CD8-positive, alpha-beta memory T cell (primary cell): ENCODE results near the gene MAK. TPM values are rescaled to one million over a fixed set of nuclear protein-coding genes. Genes with fewer than 3 reads are reported as not detected.
"Not testable (repeated sequence)": the region's sequence is repeated elsewhere in the genome, so short reads cannot be mapped to it uniquely, and the experiment has no call there.

Experiments used
- CTCF ChIA-PET: fragments of 350-600 bp; sonication (Branson Sonifier 250); formaldehyde crosslinking; loops from one replicate; lab custom pipeline; 2021; ENCODE audit warnings: antibody characterized with exemption; lab: Charles Lee
- POLR2A ChIA-PET: fragments of 350-600 bp; sonication (Branson Sonifier 250); formaldehyde crosslinking; loops from one replicate; lab custom pipeline; 2021; ENCODE audit warnings: antibody characterized with exemption; lab: Charles Lee
- DNase-seq, 5 donors: peaks; one replicate each; pipeline versions ENCODE4 v3.0.0 to v3.0.0-alpha.2; 2020 to 2022; ENCODE audit warnings: mixed read lengths in 1 of 5
- H3K27ac ChIP-seq: one replicate; pipeline ENCODE4 v1.7.0; 2013; ENCODE audit warnings: low read depth, mild to moderate bottlenecking, low read length, moderate library complexity
- H3K27me3 ChIP-seq: 2 replicates; pipeline ENCODE4 v1.7.0; 2013; ENCODE audit warnings: low read length, mild to moderate bottlenecking; ENCODE audit not compliant: insufficient read depth, poor library complexity, severe bottlenecking
- H3K36me3 ChIP-seq: 2 replicates; pipeline ENCODE4 v1.7.0; 2013; ENCODE audit warnings: mild to moderate bottlenecking, low read length, moderate library complexity; ENCODE audit not compliant: insufficient read depth
- H3K4me1 ChIP-seq: 2 replicates; pipeline ENCODE4 v1.7.0; 2013; ENCODE audit warnings: mild to moderate bottlenecking, low read length, moderate library complexity; ENCODE audit not compliant: insufficient read depth
- H3K4me3 ChIP-seq: 2 replicates; pipeline ENCODE4 v1.7.0; 2013; ENCODE audit warnings: mild to moderate bottlenecking, low read length
- H3K9me3 ChIP-seq: 2 replicates; pipeline ENCODE4 v1.7.0; 2013; ENCODE audit warnings: mild to moderate bottlenecking, low read length
- H3K27ac Mint-ChIP-seq, 8 donors: one replicate each; pipeline ENCODE4 v1.8.0; 2020 to 2021; ENCODE audit warnings: mixed read lengths in 8 of 8, mild to moderate bottlenecking in 6 of 8, inconsistent platforms in 3 of 8, moderate library complexity in 3 of 8
- H3K27me3 Mint-ChIP-seq, 2 donors: one replicate each; pipeline ENCODE4 v1.8.0; 2020 to 2021; ENCODE audit warnings: mixed read lengths in 2 of 2, mild to moderate bottlenecking in 1 of 2, moderate library complexity in 1 of 2
- H3K36me3 Mint-ChIP-seq, 3 donors: one replicate each; pipeline ENCODE4 v1.8.0; 2020 to 2021; ENCODE audit warnings: mixed read lengths in 3 of 3, inconsistent platforms in 1 of 3, mild to moderate bottlenecking in 1 of 3
- H3K4me1 Mint-ChIP-seq, 3 donors: one replicate each; pipeline ENCODE4 v1.8.0; 2020 to 2021; ENCODE audit warnings: mixed read lengths in 3 of 3, inconsistent platforms in 1 of 3, mild to moderate bottlenecking in 1 of 3
- H3K4me3 Mint-ChIP-seq, 7 donors: one replicate each; pipeline ENCODE4 v1.8.0; 2020 to 2021; ENCODE audit warnings: mixed read lengths in 7 of 7, mild to moderate bottlenecking in 6 of 7, moderate library complexity in 4 of 7, inconsistent platforms in 2 of 7
- H3K9me3 Mint-ChIP-seq, 5 donors: one replicate each; pipeline ENCODE4 v1.8.0; 2020 to 2022; ENCODE audit warnings: mixed read lengths in 5 of 5, mild to moderate bottlenecking in 3 of 5, moderate library complexity in 2 of 5, inconsistent platforms in 1 of 5
- polyA plus RNA-seq: library from polyadenylated mRNA; unstranded; fragments of 300-500 nt; fragmentation: Illumina TruSeq; gene quantifications from one replicate; pipeline ENCODE4 v1.2.3, GENCODE V29; 2021
- total RNA-seq, 2 experiments: library from RNA; stranded (reverse); gene quantifications; one replicate each; pipeline ENCODE4 v1.2.3, GENCODE V29; 2021

Gene MAK, protein sequence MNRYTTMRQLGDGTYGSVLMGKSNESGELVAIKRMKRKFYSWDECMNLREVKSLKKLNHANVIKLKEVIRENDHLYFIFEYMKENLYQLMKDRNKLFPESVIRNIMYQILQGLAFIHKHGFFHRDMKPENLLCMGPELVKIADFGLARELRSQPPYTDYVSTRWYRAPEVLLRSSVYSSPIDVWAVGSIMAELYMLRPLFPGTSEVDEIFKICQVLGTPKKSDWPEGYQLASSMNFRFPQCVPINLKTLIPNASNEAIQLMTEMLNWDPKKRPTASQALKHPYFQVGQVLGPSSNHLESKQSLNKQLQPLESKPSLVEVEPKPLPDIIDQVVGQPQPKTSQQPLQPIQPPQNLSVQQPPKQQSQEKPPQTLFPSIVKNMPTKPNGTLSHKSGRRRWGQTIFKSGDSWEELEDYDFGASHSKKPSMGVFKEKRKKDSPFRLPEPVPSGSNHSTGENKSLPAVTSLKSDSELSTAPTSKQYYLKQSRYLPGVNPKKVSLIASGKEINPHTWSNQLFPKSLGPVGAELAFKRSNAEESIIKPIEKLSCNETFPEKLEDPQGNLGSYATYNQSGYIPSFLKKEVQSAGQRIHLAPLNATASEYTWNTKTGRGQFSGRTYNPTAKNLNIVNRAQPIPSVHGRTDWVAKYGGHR
- 1 to 10 TPM; 1.8 to 2.3 TPM for total RNA-seq
- polyA plus RNA-seq = not detected

DNA sequence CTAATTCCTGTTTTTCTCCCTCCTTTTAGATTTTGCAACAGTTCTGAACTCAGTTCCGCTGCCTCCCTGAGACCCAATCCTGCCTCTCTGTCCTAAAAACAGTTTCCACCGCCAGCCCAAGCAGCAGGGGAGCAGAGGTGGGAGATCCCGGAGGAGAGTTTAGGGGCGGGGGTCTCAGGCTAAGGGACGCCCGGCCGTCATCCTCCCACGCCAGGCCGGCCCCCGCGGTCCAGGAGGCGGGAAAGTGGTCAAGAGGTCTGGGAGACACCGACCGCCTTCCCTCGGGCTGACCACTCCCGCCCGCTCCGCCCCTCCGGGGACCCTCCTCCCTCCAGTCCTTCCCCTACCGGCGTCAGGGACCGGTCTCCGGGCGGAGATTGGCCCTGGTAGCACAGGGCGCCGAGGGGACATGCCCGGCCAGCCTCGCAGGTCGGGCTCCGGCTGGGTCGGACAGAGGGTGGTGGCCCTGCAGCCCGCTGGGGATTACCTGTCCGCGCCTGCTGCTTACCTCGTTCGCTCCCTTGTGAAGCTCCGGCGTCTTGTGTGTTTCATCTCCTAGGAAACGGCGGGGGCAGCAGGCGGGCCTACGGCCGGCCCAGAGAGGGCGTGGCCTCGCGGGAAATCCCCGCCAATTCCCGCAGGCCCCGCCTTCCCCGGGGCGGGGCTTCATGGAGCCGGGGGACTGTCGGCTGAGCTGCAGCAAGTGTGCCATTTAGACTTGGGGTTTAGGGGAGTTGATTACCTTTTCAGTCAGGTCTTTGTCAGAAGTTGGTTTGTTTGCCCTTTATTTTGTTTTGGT lies at the start of gene MAK:
Gene MAK (minus strand): TSS at position 545 of the 799 bp plus-strand sequence. CDS start 7,891 bp downstream, outside the sequence.
- Mint-ChIP-seq H3K27me3 (peaks cover 40 to 74% of the 10 kb centered on the region in 2 donors), H3K36me3 (peaks cover 0 to 5% (median 0%) of the 10 kb centered on the region in 3 donors)
- peak within 1 kb of the TSS; percentile 42 for H3K27ac ChIP-seq

DNA sequence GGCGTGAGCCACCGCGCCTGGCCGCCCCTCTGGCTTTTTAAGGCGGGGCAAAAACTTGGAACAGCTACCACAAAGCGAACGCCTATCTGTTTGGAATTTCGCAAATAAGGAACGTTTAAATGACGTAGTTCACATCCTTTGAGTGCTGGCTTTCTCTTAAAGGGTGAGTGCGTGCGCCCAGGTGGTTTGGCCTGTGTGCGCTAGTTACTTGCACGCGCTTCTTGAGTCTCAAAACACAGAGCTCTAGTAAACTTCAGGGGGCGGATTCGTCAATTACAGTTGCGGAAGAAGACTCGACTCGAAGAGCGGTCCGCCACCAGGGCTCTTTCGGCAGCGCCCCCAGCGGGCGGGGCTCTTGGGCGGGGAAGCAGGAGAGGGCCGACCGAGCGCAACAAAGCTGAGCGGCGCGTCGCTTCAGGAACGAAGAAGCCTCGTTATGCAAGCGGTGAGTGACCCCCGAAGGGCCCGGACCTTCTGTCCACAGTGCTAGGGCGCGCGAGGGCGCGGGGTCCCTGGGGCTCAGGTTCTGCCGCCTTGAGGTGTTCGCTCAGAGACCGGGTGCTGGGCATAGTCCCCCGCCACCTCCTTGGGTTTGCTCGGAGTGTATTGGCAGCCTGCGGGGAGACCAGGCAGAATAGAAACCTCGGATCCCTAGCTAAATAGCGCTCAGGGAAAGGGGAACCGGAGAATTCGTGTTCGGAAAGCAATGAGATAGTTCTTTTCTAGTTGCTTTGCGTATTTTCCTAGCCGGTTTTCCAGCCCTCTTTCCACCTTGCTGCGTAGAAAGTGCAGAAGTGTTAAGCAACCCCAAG lies 48.6 kb upstream of the MAK start, which contains the start of gene SYCP2L:
Gene SYCP2L (plus strand): TSS at position 362 of the 812 bp plus-strand sequence. CDS start 75 bp downstream, at position 437.
- Mint-ChIP-seq H3K27ac (peak within 1 kb of the TSS in 2 of 8 donors; percentile 15 to 64), H3K9me3 (peaks cover 0 to 16% (median 3%) of the 10 kb centered on the region in 5 donors), H3K4me3 (peak within 1 kb of the TSS in 5 of 7 donors; percentile 49 to 77 (median 61)), H3K4me1 (peaks cover 4 to 18% (median 13%) of the 10 kb centered on the region in 3 donors), H3K27me3 (peaks cover 57 to 78% of the 10 kb centered on the region in 2 donors), H3K36me3 (no peaks in the 10 kb centered on the region)
- H3K27ac ChIP-seq = peak within 1 kb of the TSS; percentile 64
- H3K27me3 ChIP-seq = peaks cover 5% of the 10 kb centered on the region
- ChIA-PET POLR2A (no interaction called here), CTCF (no interaction called here)
- H3K9me3 ChIP-seq = no peaks in the 10 kb centered on the region
- peak in 1 of 5 donors; percentile 1 for DNase-seq
- no peaks in the 10 kb centered on the region for H3K4me1 ChIP-seq
- H3K4me3 ChIP-seq = no peak within 1 kb of the TSS
- H3K36me3 ChIP-seq = no peaks in the 10 kb centered on the region

More for the DNA sequence above, at the start of gene MAK:
- Mint-ChIP-seq H3K27ac (peak within 1 kb of the TSS in 7 of 8 donors; percentile 62 to 92 (median 87)), H3K4me3 (peak within 1 kb of the TSS; percentile 76 to 85 (median 81)), H3K4me1 (peaks cover 17 to 24% (median 21%) of the 10 kb centered on the region in 3 donors), H3K9me3 (peaks cover 0 to 7% (median 3%) of the 10 kb centered on the region in 5 donors)
- peak within 1 kb of the TSS; percentile 27 for H3K4me3 ChIP-seq
- POLR2A ChIA-PET = interaction anchor here (0.7 to 1.0 kb wide), 2 partner anchors 144 to 310 kb away, joined by 3 read pairs; partner anchors contain the start of genes C6orf52 and PAK1IP1
- peaks cover 18% of the 10 kb centered on the region for H3K27me3 ChIP-seq
- no peaks in the 10 kb centered on the region for H3K9me3 ChIP-seq
- no peaks in the 10 kb centered on the region for H3K36me3 ChIP-seq
- peak; percentile 75 to 93 (median 88) for DNase-seq
- CTCF ChIA-PET = no interaction called here
- H3K4me1 ChIP-seq = peaks cover 18% of the 10 kb centered on the region

DNA sequence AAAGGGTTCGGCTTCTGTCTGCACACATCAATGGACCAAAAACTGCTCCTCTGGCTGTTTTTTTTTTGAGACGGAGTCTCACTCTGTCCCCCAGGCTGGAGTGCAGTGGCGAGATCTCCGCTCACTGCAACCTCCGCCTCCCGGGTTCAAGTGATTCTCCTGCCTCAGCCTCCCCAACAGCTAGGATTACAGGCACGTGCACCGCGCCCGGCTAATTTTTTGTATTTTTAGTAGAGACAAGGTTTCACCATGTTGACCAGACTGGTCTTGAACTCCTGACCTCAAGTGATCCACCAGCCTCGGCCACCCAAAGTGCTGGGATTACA lies 48.0 kb upstream of the MAK start:
- H3K36me3 ChIP-seq, POLR2A ChIA-PET, H3K27me3 ChIP-seq, H3K9me3 ChIP-seq, DNase-seq, CTCF ChIA-PET, H3K4me3 ChIP-seq, H3K36me3 Mint-ChIP-seq, H3K27ac Mint-ChIP-seq, H3K4me1 ChIP-seq: not testable (repeated sequence)
- H3K27ac ChIP-seq = peak overlapping the region; percentile 64
- H3K4me3 Mint-ChIP-seq = peak overlapping the region in 1 of 7 donors; percentile 69
- H3K9me3 Mint-ChIP-seq = peaks cover 0 to 14% (median 3%) of the 10 kb centered on the region in 5 donors
- H3K4me1 Mint-ChIP-seq = peaks cover 4 to 18% (median 13%) of the 10 kb centered on the region in 3 donors
- H3K27me3 Mint-ChIP-seq = peaks cover 60 to 80% of the 10 kb centered on the region in 2 donors

DNA sequence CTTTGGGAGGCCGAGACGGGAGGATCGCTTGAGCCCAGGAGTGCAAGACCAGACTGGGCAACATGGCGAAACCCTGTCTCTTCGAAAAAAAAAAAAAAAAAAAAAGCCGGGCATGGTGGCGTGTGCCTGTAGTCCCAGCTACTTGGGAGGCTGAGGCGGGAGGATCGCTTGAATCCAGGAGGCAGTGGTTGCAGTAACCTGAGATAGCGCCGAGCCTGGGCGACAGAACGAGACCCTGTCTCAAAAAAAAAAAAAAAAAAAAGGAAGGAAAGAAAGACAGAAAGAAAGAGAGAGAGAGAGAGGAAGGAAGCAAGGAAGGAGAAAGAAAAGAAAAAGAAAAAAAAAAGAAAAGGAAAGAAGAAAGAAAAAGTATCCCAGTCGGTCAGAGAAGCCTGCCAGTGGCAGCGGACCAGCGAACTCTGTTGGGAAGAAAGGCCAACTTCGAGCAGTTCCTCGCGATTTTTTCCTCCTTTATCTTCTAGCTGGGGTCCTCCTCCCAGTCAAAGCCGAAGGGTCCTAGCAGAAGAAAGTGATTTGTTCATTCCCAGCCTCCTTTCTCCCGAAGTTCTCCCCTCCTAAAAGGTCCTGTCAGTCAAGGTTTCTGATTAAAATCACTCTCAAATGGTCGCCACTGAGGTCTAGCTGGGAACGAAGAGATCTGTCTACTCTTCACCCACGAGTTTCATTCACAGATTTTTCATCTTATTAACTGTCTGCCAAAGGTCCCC lies 46.1 kb upstream of the MAK start:
- peaks cover 59 to 80% of the 10 kb centered on the region in 2 donors for H3K27me3 Mint-ChIP-seq

DNA sequence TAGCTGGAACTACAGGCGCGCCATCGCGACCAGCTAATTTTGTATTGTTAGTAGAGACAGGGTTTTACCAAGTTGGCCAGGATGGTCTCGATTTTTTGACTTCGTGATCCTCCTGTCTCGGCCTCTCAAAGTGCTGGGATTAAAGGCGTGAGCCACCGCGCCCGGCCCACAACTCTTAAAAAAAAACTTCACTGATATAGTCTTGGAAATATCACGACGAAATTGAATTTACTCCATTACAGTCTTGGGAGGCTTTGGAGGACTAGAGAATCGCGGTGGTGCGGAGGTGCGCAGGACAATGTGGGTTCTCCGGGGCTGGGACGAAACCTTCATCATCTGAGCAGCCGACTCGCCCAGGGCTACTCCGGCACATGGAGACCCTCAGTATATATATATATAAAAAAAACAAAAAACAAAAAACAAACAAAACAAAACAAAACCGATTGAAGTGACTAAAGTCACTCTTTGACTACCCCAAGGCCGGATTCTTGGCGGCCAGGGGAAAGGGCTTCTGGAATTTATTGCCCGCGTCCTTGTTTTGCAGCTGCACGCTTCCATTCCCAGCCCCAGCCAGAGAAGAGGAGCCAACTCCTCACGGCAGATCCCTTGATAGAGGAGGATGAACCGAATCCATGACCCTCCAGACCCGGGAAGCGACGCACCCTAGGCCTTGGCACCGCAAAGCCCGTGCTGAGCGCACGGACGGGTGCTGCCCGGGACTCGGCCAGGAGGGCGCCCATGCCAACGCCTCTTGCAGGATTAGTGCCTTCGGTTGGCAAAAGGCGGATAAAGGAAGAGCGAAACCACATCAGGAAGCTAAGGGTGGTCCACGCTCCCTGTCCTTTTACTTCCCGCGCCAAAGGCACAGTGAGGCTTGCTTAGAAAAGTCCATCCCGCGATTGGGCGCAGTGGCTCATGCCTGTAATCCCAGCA lies 45.2 kb upstream of the MAK start:
- Histone ChIP-seq H3K4me1 (no peaks in the 10 kb centered on the region), H3K4me3 (no peak overlapping the region), H3K27me3 (peaks cover 5% of the 10 kb centered on the region), H3K9me3 (no peaks in the 10 kb centered on the region), H3K36me3 (no peaks in the 10 kb centered on the region), H3K27ac (no peak overlapping the region)
- H3K27me3 Mint-ChIP-seq = peaks cover 61 to 80% of the 10 kb centered on the region in 2 donors
- ChIA-PET CTCF (no interaction called here), POLR2A (no interaction called here)
- H3K9me3 Mint-ChIP-seq = peaks cover 0 to 8% (median 5%) of the 10 kb centered on the region in 5 donors
- no peak for DNase-seq
- peak overlapping the region in 1 of 7 donors; percentile 78 for H3K4me3 Mint-ChIP-seq
- peaks cover 4 to 18% (median 13%) of the 10 kb centered on the region in 3 donors for H3K4me1 Mint-ChIP-seq
- peaks cover 0 to 4% (median 0%) of the 10 kb centered on the region in 3 donors for H3K36me3 Mint-ChIP-seq
- no peak overlapping the region for H3K27ac Mint-ChIP-seq

More for the DNA sequence above, 46.1 kb upstream of the MAK start:
- DNase-seq = no peak
- H3K27me3 ChIP-seq = peaks cover 5% of the 10 kb centered on the region
- no peaks in the 10 kb centered on the region for H3K36me3 ChIP-seq
- H3K4me3 ChIP-seq = no peak overlapping the region
- H3K9me3 ChIP-seq = no peaks in the 10 kb centered on the region
- Mint-ChIP-seq H3K9me3 (peaks cover 0 to 9% (median 5%) of the 10 kb centered on the region in 5 donors), H3K36me3 (peaks cover 0 to 4% (median 0%) of the 10 kb centered on the region in 3 donors), H3K4me3 (peak overlapping the region in 1 of 7 donors; percentile 37), H3K27ac (no peak overlapping the region), H3K4me1 (peaks cover 4 to 18% (median 13%) of the 10 kb centered on the region in 3 donors)
- ChIA-PET POLR2A (no interaction called here), CTCF (no interaction called here)
- H3K27ac ChIP-seq = no peak overlapping the region
- H3K4me1 ChIP-seq = no peaks in the 10 kb centered on the region

DNA sequence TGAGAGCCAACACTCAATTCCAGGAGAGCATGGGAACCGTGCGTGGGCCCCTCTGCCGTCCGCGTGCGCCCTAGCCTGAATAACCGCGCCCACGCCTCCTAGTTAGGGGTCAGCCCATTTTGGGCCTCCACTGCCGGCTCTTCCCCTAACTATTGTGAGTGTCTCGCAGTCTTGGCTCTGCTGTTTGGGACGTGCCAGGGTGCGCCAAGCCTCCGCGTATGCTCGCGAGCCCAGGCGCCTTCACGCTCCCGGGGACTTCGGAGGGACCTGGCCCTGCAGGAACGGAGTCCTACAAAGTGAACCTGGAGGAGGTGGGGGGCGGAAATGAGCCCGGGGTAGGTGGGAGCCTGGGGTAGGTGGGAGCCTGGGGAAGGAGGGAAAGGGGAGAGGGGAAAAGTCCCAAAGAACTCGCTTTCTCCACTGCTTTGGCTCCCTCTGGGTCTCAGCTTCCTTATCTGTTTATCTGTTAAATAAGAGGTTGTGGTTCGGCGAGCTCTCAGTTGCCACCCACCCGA lies 44.4 kb upstream of the MAK start:
- CTCF ChIA-PET = no interaction called here
- Histone ChIP-seq H3K4me3 (no peak overlapping the region), H3K27ac (no peak overlapping the region), H3K27me3 (peaks cover 5% of the 10 kb centered on the region), H3K36me3 (no peaks in the 10 kb centered on the region), H3K4me1 (no peaks in the 10 kb centered on the region), H3K9me3 (no peaks in the 10 kb centered on the region)
- no peak overlapping the region for H3K27ac Mint-ChIP-seq
- H3K4me3 Mint-ChIP-seq = peak overlapping the region in 1 of 7 donors; percentile 55
- POLR2A ChIA-PET = no interaction called here
- no peak for DNase-seq
- H3K27me3 Mint-ChIP-seq = peaks cover 65 to 77% of the 10 kb centered on the region in 2 donors
- peaks cover 0 to 7% (median 5%) of the 10 kb centered on the region in 5 donors for H3K9me3 Mint-ChIP-seq
- peaks cover 4 to 17% (median 12%) of the 10 kb centered on the region in 3 donors for H3K4me1 Mint-ChIP-seq
- peaks cover 0 to 4% (median 0%) of the 10 kb centered on the region in 3 donors for H3K36me3 Mint-ChIP-seq
